PC-9 (cell line): Measurements from ENCODE around the gene CELF2. TPM values are rescaled to one million over a fixed set of nuclear protein-coding genes. Genes with fewer than 3 reads are reported as not detected.

Experiments
- BruUV-seq: library from RNA; stranded (reverse); fragments of 400-500 nt; replicated peaks from 2 replicates; lab custom pipeline; 2021; lab: Mats Ljungman, UMichigan
- CTCF ChIA-PET: fragments of 300-600 bp; sonication (Branson Sonifier 250); formaldehyde crosslinking; loops from one replicate; lab custom pipeline; 2022; ENCODE audit warnings: antibody characterized with exemption; lab: Charles Lee
- POLR2A ChIA-PET: fragments of 300-600 bp; sonication (Branson Sonifier 250); formaldehyde crosslinking; loops from one replicate; lab custom pipeline; 2022; ENCODE audit warnings: antibody characterized with exemption; ENCODE audit not compliant: unreplicated experiment; lab: Charles Lee
- DNase-seq, 2 experiments: peaks; one replicate each; pipeline versions ENCODE4 v3.0.0 to v3.0.0-alpha.2; 2015 to 2022; ENCODE audit warnings: mixed read lengths in 1 of 2
- H2AFZ ChIP-seq: fragments of 200-600 bp; sonication (generic); 2 replicates; pipeline ENCODE4 v1.8.1; 2017; ENCODE audit warnings: antibody characterized with exemption
- H3F3A ChIP-seq: fragments of 200-600 bp; sonication (generic); 2 replicates; pipeline ENCODE4 v1.8.1; 2017; ENCODE audit warnings: antibody characterized with exemption, mild to moderate bottlenecking, low read depth; ENCODE audit not compliant: insufficient read depth
- H3K27ac ChIP-seq: fragments of 200-600 bp; sonication (generic); 2 replicates; pipeline ENCODE4 v1.6.1; 2016; ENCODE audit warnings: mixed run types
- H3K27me3 ChIP-seq: fragments of 200-600 bp; sonication (generic); 2 replicates; pipeline ENCODE4 v1.6.1; 2016; ENCODE audit warnings: low read depth, mixed run types; ENCODE audit not compliant: insufficient read depth
- H3K36me3 ChIP-seq: fragments of 200-600 bp; sonication (generic); 2 replicates; pipeline ENCODE4 v1.6.1; 2016; ENCODE audit warnings: low read depth, mixed run types
- H3K4me1 ChIP-seq: fragments of 200-600 bp; sonication (generic); replicated peaks from 2 replicates; pipeline ENCODE4 v1.6.1; 2016; ENCODE audit warnings: mixed run types; ENCODE audit not compliant: insufficient read depth
- H3K4me2 ChIP-seq: fragments of 200-600 bp; sonication (generic); 2 replicates; pipeline ENCODE4 v1.6.1; 2017; ENCODE audit warnings: mixed run types
- H3K4me3 ChIP-seq: fragments of 200-600 bp; sonication (generic); 2 replicates; pipeline ENCODE4 v1.6.1; 2016; ENCODE audit warnings: mixed run types
- H3K79me2 ChIP-seq: fragments of 200-600 bp; sonication (generic); 2 replicates; pipeline ENCODE4 v1.6.1; 2017; ENCODE audit warnings: low read depth, mixed run types
- H3K9me2 ChIP-seq: fragments of 200-600 bp; sonication (generic); 2 replicates; pipeline ENCODE4 v1.8.1; 2017; ENCODE audit warnings: mild to moderate bottlenecking; ENCODE audit not compliant: insufficient read depth
- H3K9me3 ChIP-seq: fragments of 200-600 bp; sonication (generic); 2 replicates; pipeline ENCODE4 v1.8.1; 2016; ENCODE audit warnings: low read depth; ENCODE audit not compliant: insufficient read depth
- H4K20me1 ChIP-seq: fragments of 200-600 bp; sonication (generic); 2 replicates; pipeline ENCODE4 v1.8.1; 2017; ENCODE audit not compliant: insufficient read depth
- EZH2 ChIP-seq: fragments of 200-600 bp; sonication (generic); IDR thresholded peaks from 2 replicates; pipeline ENCODE4 v1.8.0; 2017; ENCODE audit warnings: antibody characterized with exemption, low read depth
- intact Hi-C: fragments of 100-400 bp; cut with micrococcal nuclease; formaldehyde crosslinking; loops from one replicate; pipeline ENCODE4 v1.10.0; 2022; ENCODE audit not compliant: unreplicated experiment
- total RNA-seq: library from RNA; stranded (reverse); gene quantifications from 2 replicates; pipeline ENCODE4 v1.2.3, GENCODE V29; 2021
- TF ChIP-seq, protein P1 (sequence below): fragments of 200-600 bp; sonication (generic); conservative IDR thresholded peaks from 2 replicates; pipeline ENCODE4 v1.6.1; 2017; ENCODE audit warnings: mixed run types, antibody characterized with exemption, mild to moderate bottlenecking, moderate library complexity

The CELF2 gene
- total RNA-seq, 1 experiment from 2014 or later: not detected

GRCh38 chr10:11318826-11319598, 301.3 kb downstream of the CELF2 start:
- ChIA-PET CTCF (no interaction called here), POLR2A (no interaction called here)
- Histone ChIP-seq H3K36me3 (no peaks in the 10 kb centered on the region), H3K9me3 (no peaks in the 10 kb centered on the region), H3K9me2 (no peaks in the 10 kb centered on the region), H3K79me2 (no peaks in the 10 kb centered on the region), H3K4me2 (no peak overlapping the region), H4K20me1 (no peaks in the 10 kb centered on the region), H3K4me3 (no peak overlapping the region), H3F3A (no peaks in the 10 kb centered on the region), H3K27me3 (peaks cover 40% of the 10 kb centered on the region), H2AFZ (no peak overlapping the region), H3K4me1 (no peaks in the 10 kb centered on the region), H3K27ac (no peak overlapping the region)
- TF ChIP-seq EZH2: no peak
- TF ChIP-seq, protein P1, sequence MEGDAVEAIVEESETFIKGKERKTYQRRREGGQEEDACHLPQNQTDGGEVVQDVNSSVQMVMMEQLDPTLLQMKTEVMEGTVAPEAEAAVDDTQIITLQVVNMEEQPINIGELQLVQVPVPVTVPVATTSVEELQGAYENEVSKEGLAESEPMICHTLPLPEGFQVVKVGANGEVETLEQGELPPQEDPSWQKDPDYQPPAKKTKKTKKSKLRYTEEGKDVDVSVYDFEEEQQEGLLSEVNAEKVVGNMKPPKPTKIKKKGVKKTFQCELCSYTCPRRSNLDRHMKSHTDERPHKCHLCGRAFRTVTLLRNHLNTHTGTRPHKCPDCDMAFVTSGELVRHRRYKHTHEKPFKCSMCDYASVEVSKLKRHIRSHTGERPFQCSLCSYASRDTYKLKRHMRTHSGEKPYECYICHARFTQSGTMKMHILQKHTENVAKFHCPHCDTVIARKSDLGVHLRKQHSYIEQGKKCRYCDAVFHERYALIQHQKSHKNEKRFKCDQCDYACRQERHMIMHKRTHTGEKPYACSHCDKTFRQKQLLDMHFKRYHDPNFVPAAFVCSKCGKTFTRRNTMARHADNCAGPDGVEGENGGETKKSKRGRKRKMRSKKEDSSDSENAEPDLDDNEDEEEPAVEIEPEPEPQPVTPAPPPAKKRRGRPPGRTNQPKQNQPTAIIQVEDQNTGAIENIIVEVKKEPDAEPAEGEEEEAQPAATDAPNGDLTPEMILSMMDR: no peak
- DNase-seq: no peak
- intact Hi-C loops: no loop called here
- no TSS peak for BruUV-seq

DNA sequence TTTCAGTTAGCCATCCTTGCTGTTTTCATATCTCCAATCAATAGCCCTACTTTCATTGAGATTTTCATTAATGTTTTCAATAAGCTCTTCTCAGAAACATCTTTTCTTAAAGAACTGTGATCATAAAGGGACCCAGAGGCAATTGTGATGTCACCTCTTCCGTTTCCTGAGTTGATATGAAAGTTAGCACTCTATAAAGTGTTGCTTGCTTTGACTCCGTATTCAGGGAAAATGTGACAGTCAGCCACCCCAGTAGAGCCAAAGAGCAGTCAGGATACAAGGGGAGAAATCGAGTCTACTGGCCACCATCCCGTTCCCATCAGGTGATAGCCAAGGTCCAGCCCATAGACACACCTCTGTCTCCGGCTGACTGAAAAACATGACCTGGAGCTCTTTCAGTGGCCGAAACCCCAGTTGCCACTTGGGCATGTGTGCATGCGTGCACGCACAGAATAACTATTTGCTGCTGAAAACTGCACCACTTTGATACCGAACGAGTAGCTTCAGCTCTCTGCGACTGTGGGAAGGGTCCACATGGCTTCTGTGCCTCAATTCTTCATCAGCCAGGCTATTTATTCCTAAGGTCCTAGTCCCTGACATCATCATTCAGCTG, 302.4 kb downstream of the CELF2 start:
- Histone ChIP-seq H3K4me2 (no peak overlapping the region), H3K4me1 (no peaks in the 10 kb centered on the region), H3K9me3 (no peaks in the 10 kb centered on the region), H3K27ac (no peak overlapping the region), H3K4me3 (no peak overlapping the region), H3K27me3 (peaks cover 39% of the 10 kb centered on the region), H4K20me1 (no peaks in the 10 kb centered on the region), H3K79me2 (no peaks in the 10 kb centered on the region), H2AFZ (no peak overlapping the region), H3K36me3 (no peaks in the 10 kb centered on the region), H3K9me2 (no peaks in the 10 kb centered on the region), H3F3A (no peaks in the 10 kb centered on the region)
- no TSS peak for BruUV-seq
- intact Hi-C loops: no loop called here
- ChIA-PET CTCF (no interaction called here), POLR2A (no interaction called here)
- DNase-seq: no peak
- TF ChIP-seq, protein P1: no peak
- no peak for TF ChIP-seq EZH2

DNA sequence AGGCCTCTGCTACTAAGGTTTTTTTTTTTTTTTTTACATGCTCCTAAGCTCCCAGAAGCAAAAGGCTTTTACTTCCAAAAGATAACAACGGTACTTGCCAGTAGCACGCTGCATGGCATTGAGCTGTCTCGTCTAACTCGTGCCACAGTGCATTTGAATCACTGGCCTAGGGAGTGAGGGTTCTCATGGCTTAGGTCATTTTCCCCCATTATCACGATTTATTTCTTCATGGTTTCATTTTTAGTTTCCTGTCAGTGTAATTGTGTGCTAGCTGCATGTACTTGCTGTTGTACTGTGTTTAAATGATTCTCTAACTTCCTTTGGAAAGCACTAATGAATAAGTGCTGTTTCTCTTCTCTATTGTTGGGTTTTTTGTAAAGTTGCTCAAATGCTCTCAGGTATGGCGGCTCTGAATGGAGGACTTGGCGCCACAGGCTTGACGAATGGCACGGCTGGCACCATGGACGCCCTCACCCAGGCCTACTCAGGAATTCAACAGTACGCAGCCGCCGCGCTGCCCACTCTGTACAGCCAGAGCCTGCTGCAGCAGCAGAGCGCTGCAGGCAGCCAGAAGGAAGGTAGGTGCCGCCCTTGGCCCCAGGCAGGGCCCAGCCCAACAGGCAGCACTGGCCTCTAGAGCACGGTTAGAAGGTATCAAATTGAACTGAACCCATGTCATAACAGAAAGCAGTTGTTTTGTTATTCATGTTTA, 303.3 kb downstream of the CELF2 start:
- H2AFZ ChIP-seq: no peak overlapping the region
- BruUV-seq: no TSS peak
- no peaks in the 10 kb centered on the region for H3K9me3 ChIP-seq
- CTCF ChIA-PET: no interaction called here
- H3K27me3 ChIP-seq: peaks cover 39% of the 10 kb centered on the region
- POLR2A ChIA-PET: no interaction called here
- no peak overlapping the region for H3K4me3 ChIP-seq
- no peaks in the 10 kb centered on the region for H3K4me1 ChIP-seq
- no peak for TF ChIP-seq EZH2
- TF ChIP-seq, protein P1: no peak
- intact Hi-C loops: no loop called here
- no peak overlapping the region for H3K27ac ChIP-seq
- H3K4me2 ChIP-seq: no peak overlapping the region
- no peaks in the 10 kb centered on the region for H3F3A ChIP-seq
- DNase-seq: no peak
- H3K36me3 ChIP-seq: no peaks in the 10 kb centered on the region
- H3K9me2 ChIP-seq: no peaks in the 10 kb centered on the region
- H4K20me1 ChIP-seq: no peaks in the 10 kb centered on the region
- no peaks in the 10 kb centered on the region for H3K79me2 ChIP-seq
